Psoas muscle (tissue), 8 donors: ENCODE data around the gene JPH2. TPM values are rescaled to one million over a fixed set of nuclear protein-coding genes. Genes with fewer than 3 reads are reported as not detected.

Source experiments
- ATAC-seq, 4 donors: fragments of 200-7000 bp; cut with Tn5 transposase; one replicate each; pipeline ENCODE4 v1.9.1; 2020; ENCODE audit warnings: moderate library complexity in 3 of 4, mild to moderate bottlenecking in 2 of 4
- DNase-seq, 2 donors: peaks; one replicate each; pipeline ENCODE4 v3.0.0-alpha.2; 2020
- H3K27ac ChIP-seq: fragments of 200-600 bp; one replicate; pipeline ENCODE4 v1.8.0; 2022
- H3K27me3 ChIP-seq, 3 donors: fragments of 200-600 bp in 1 of 3; one replicate each; pipeline versions ENCODE4 v1.6.1 to v1.8.0; 2013 to 2022; ENCODE audit warnings: low read length in 2 of 3, mild to moderate bottlenecking in 2 of 3, moderate library complexity in 1 of 3; ENCODE audit not compliant: insufficient read depth in 3 of 3
- H3K36me3 ChIP-seq, 2 donors: fragments of 200-600 bp in 1 of 2; one replicate each; pipeline versions ENCODE4 v1.6.1 to v1.8.0; 2013 to 2022; ENCODE audit warnings: low read depth in 1 of 2, mild to moderate bottlenecking in 1 of 2, moderate library complexity in 1 of 2; ENCODE audit not compliant: insufficient read depth in 1 of 2
- H3K4me1 ChIP-seq: fragments of 200-600 bp; one replicate; pipeline ENCODE4 v1.8.0; 2022
- H3K4me3 ChIP-seq: fragments of 200-600 bp; one replicate; pipeline ENCODE4 v1.8.0; 2022; ENCODE audit warnings: mild to moderate bottlenecking
- H3K9me3 ChIP-seq: fragments of 200-600 bp; one replicate; pipeline ENCODE4 v1.8.0; 2022
- WGBS, 3 donors: extraction: QIAGEN DNeasy Blood & Tissue Kit; methylation state at CpG; one replicate each; pipeline versions ENCODE4 v1.1.6 to v1.1.7; 2013; 5-methylcytosine and 5-hydroxymethylcytosine counted together
- intact Hi-C, 2 donors: fragments of 100-400 bp; cut with DNase I; formaldehyde crosslinking; loops; one replicate each; pipeline versions ENCODE4 v1.11.0 to v1.14.2; 2022
- polyA plus RNA-seq, 3 donors: library from polyadenylated mRNA; stranded (reverse); fragments of 200-250 nt; gene quantifications; one replicate each; pipeline ENCODE4 v1.2.3, GENCODE V29; 2013
- total RNA-seq, 4 donors: library from RNA; stranded (reverse); fragmentation: NEBNext Ultra II Directional in 2 of 4; extraction: Animal tissue kit (Norgen Biotek cat#: 25700) in 2 of 4; gene quantifications; one replicate each; pipeline versions ENCODE4 v1.2.1 to v1.2.4, GENCODE V29; 2021 to 2023
- TF ChIP-seq, protein P1 (sequence below): fragments of 200-600 bp; IDR thresholded peaks from one replicate; pipeline ENCODE4 v1.8.0; 2022; ENCODE audit warnings: antibody characterized with exemption
- donor health status: healthy with polysubstance abuse.
- donor health status: DM: no; HTN: no; CAD: no; lungs with moderate emphysema.
- donor health status: Bipolar disorder and iron deficiency.
- donor health status: healthy.
- donor health status: DM: yes; HTN: yes; CAD: no.
- donor health status: DM: no; HTN: no; CAD: no.
- donor health status: DM: no; HTN: no; CAD: no.
- donor health status: DM: yes; HTN: yes; CAD: no.

Gene JPH2
- total and polyA plus RNA-seq, 7 donors = 13.5 to 145 (median 48.0) TPM

DNA sequence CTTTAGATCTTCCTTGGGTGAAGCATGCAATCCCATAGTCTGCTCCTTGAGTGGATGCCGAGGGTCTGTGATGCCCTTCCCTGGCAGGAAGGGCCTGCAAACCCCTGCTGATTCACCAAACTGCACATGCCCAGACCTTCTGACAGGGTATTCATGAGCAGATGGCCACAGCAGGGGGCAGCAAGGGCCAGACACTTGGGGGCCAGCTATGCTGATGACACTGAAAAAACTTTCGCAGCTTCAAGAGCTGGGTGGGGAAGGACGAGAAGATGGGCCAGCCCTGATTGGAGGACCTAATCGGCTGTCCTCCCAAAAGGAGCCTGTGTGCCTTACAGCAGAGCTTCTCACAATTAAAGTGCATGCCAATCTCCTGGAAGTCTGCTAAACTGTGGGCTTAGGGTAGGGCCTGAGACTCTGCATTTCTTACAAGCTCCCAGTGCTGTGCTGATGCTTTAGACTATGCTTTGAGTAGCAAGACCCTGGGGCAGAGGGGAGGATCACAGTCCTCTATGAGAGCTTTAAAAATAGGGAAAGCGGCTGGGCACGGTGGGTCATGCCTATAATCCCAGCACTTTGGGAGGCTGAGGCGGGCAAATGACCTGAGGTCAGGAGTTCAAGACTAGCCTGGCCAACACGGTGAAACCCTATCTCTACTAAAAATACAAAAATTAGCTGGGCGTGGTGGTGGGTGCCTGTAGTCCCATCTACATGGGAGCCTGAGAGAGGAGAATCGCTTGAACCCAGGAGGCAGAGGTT is 44.9 kb upstream of the JPH2 start:
- no peak overlapping the region for H3K27ac ChIP-seq
- ATAC-seq = no peak
- TF ChIP-seq, protein P1, sequence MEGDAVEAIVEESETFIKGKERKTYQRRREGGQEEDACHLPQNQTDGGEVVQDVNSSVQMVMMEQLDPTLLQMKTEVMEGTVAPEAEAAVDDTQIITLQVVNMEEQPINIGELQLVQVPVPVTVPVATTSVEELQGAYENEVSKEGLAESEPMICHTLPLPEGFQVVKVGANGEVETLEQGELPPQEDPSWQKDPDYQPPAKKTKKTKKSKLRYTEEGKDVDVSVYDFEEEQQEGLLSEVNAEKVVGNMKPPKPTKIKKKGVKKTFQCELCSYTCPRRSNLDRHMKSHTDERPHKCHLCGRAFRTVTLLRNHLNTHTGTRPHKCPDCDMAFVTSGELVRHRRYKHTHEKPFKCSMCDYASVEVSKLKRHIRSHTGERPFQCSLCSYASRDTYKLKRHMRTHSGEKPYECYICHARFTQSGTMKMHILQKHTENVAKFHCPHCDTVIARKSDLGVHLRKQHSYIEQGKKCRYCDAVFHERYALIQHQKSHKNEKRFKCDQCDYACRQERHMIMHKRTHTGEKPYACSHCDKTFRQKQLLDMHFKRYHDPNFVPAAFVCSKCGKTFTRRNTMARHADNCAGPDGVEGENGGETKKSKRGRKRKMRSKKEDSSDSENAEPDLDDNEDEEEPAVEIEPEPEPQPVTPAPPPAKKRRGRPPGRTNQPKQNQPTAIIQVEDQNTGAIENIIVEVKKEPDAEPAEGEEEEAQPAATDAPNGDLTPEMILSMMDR = no peak
- H3K36me3 ChIP-seq = no peaks in the 10 kb centered on the region
- intact Hi-C loops = no loop called here
- 59 to 68% (median 67%) methylated on average over 10 of the region's 10 CpGs for WGBS, 3 donors
- H3K9me3 ChIP-seq = no peaks in the 10 kb centered on the region
- no peaks in the 10 kb centered on the region for H3K27me3 ChIP-seq
- H3K4me3 ChIP-seq = no peak overlapping the region
- DNase-seq = no peak
- H3K4me1 ChIP-seq = no peaks in the 10 kb centered on the region

DNA sequence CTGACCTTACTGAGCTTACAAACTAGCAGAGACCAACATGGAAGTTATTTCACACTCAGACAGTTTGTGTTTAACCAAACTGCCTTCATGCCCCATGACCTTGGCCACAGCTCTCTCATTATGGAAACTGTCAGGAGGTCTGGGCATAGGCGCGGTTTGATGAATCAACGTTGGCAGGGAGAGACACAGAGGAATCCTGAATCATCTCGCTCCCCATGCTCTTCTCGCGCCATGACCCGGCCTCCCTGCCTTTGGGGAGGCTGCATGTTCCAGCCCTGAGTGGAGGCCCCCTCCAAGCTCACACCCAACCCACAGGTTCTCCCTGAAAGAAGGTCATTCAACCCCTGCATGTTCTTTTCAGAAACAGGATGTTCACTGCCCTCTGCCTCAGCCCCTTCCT is 44.2 kb upstream of the JPH2 start:
- no peaks in the 10 kb centered on the region for H3K27me3 ChIP-seq
- 81 to 84% (median 84%) methylated on average over 7 of the region's 7 CpGs for WGBS, 3 donors
- ATAC-seq (no peak), DNase-seq (no peak)
- no peak overlapping the region for H3K27ac ChIP-seq
- no peaks in the 10 kb centered on the region for H3K9me3 ChIP-seq
- TF ChIP-seq, protein P1 = no peak
- intact Hi-C loops = no loop called here
- H3K4me1 ChIP-seq = no peaks in the 10 kb centered on the region
- no peak overlapping the region for H3K4me3 ChIP-seq
- H3K36me3 ChIP-seq = no peaks in the 10 kb centered on the region

DNA sequence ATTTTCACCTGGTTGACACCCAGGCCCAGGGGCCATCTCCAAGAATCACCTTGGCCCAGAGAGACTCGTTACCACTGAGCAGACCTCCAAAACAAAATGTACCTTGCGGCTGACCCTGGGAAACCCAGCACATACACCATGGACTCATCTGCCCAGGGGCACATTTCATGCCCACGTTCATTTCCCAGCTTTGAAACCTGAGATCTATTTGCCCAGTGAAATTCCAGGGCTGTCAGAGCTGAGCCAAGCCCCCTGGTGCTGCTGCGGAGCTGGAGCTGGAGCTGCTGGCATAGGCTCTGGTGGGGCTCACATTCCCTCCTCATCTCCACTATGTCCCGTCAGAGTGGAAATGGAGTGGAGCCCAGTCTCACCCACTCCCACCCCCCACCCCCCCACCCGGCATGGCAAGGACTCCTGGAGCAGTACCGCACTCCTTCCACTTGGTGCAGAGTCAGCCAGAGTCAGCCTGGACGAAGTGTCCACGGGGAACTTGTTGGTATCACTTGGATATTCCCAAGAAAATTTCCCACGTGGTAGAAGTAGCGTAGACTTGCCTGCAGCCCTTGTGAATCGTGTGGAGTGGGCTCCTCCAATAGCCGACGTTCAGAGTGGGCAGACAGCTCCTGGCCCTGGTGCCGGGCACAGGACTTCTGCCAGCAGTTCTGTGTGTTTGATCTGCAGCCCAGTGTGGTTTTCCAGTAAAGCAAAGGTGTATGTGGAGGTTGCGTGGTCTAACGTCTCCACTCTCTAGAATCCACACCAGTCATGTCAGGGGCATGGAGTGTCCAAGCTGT is 41.7 kb upstream of the JPH2 start:
- TF ChIP-seq, protein P1 = no peak
- H3K4me1 ChIP-seq = no peaks in the 10 kb centered on the region
- no peaks in the 10 kb centered on the region for H3K27me3 ChIP-seq
- DNase-seq (no peak), ATAC-seq (peak; percentile 43 to 76 (median 70))
- H3K4me3 ChIP-seq = peak overlapping the region; percentile 45
- WGBS, 3 donors = 40 to 48% (median 41%) methylated on average over 16 to 17 of the region's 17 CpGs
- no peaks in the 10 kb centered on the region for H3K9me3 ChIP-seq
- intact Hi-C loops = no loop called here
- no peaks in the 10 kb centered on the region for H3K36me3 ChIP-seq
- H3K27ac ChIP-seq = no peak overlapping the region

DNA sequence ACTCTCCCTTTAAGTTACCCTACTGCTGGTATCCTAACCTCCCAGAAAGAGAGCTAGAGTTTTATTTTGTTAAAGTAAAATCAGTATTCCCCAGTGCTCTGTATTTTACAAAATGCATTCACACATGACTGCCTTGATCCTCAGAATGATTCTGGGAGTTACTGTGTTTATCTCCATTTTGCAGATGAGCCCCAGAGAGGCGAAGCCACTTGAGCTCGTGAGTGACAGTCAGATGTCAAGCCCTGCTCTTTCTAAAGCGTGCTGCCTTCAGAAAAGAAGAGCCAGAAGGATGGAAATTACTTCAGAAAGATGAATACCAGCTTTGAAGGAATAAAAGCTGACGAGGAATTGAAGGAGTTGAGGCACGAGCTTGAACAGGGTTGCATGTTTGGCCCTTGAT is 37.6 kb upstream of the JPH2 start:
- Histone ChIP-seq H3K9me3 (no peaks in the 10 kb centered on the region), H3K36me3 (peaks cover 0 to 16% of the 10 kb centered on the region in 2 donors), H3K4me1 (no peaks in the 10 kb centered on the region), H3K4me3 (no peak overlapping the region), H3K27ac (no peak overlapping the region), H3K27me3 (no peaks in the 10 kb centered on the region)
- 82 to 92% (median 88%) methylated on average over 5 of the region's 5 CpGs for WGBS, 3 donors
- ATAC-seq = no peak
- intact Hi-C loops = no loop called here
- TF ChIP-seq, protein P1 = no peak
- DNase-seq = no peak
